Stimulated activated naive CD8-positive, alpha-beta T cell treated with anti-CD3 and anti-CD28 coated beads, Interleukin-15, Interleukin-2, amounts not matched to agents 100 ng/mL and 50 ng/mL, for 24 hours (primary cell): ENCODE results near the gene PSMA7.

Experiments used
- H3K27ac Mint-ChIP-seq: one replicate; pipeline ENCODE4 v1.8.0; 2021; ENCODE audit warnings: mild to moderate bottlenecking, mixed read lengths
- H3K27me3 Mint-ChIP-seq: one replicate; pipeline ENCODE4 v1.8.0; 2021; ENCODE audit warnings: mixed read lengths
- H3K36me3 Mint-ChIP-seq: one replicate; pipeline ENCODE4 v1.8.0; 2021; ENCODE audit warnings: low read depth, mixed read lengths
- H3K4me1 Mint-ChIP-seq: one replicate; pipeline ENCODE4 v1.8.0; 2021; ENCODE audit warnings: low read depth, mixed read lengths
- H3K4me3 Mint-ChIP-seq: one replicate; pipeline ENCODE4 v1.8.0; 2021; ENCODE audit warnings: mild to moderate bottlenecking, mixed read lengths
- H3K9me3 Mint-ChIP-seq: one replicate; pipeline ENCODE4 v1.8.0; 2021; ENCODE audit warnings: mixed read lengths

The PSMA7 gene

DNA sequence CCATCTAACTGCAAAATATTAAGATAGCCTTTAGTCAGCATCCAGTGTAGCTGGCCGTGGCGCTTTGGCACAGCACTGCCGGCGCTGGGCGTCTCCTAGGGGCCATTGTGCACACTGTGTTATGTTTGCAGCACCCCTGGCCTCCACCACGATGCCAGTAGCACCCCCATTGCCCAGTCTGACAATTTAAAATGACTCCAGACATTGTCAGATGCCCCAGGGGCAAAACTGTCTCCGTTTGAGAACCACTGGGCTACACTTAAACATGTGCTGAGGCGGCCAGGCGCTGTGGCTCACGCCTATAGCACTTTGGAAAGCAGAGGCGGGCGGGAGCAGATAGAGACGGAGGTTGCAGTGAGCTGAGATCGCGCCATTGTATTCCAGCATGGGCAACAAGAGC is 33.7 kb upstream of the PSMA7 start:
- Mint-ChIP-seq H3K27me3 (no peaks in the 10 kb centered on the region), H3K27ac (no peak overlapping the region), H3K36me3 (peaks cover 28% of the 10 kb centered on the region), H3K4me1 (peaks cover 4% of the 10 kb centered on the region), H3K4me3 (no peak overlapping the region), H3K9me3 (no peaks in the 10 kb centered on the region)

- Mint-ChIP-seq H3K36me3 (peaks cover 28% of the 10 kb centered on the region), H3K4me1 (no peaks in the 10 kb centered on the region), H3K4me3 (no peak overlapping the region), H3K27me3 (no peaks in the 10 kb centered on the region), H3K9me3 (no peaks in the 10 kb centered on the region), H3K27ac (no peak overlapping the region)
Measured at GRCh38 chr20:62175711-62176110, 32.5 kb upstream of the PSMA7 start.

- no peak overlapping the region for H3K27ac Mint-ChIP-seq
- H3K4me3 Mint-ChIP-seq: no peak overlapping the region
- no peaks in the 10 kb centered on the region for H3K4me1 Mint-ChIP-seq
- H3K9me3 Mint-ChIP-seq: no peaks in the 10 kb centered on the region
- peaks cover 25% of the 10 kb centered on the region for H3K36me3 Mint-ChIP-seq
- no peaks in the 10 kb centered on the region for H3K27me3 Mint-ChIP-seq
Measured at GRCh38 chr20:62174870-62175624, 31.9 kb upstream of the PSMA7 start.

GRCh38 chr20:62174021-62174804 is 31.0 kb upstream of the PSMA7 start:
- Mint-ChIP-seq H3K27ac (no peak overlapping the region), H3K36me3 (peaks cover 26% of the 10 kb centered on the region), H3K4me3 (no peak overlapping the region), H3K9me3 (no peaks in the 10 kb centered on the region), H3K27me3 (no peaks in the 10 kb centered on the region), H3K4me1 (no peaks in the 10 kb centered on the region)

- Mint-ChIP-seq H3K27me3 (no peaks in the 10 kb centered on the region), H3K9me3 (no peaks in the 10 kb centered on the region), H3K27ac (no peak overlapping the region), H3K4me3 (no peak overlapping the region), H3K4me1 (no peaks in the 10 kb centered on the region), H3K36me3 (peaks cover 31% of the 10 kb centered on the region)
Measured at GRCh38 chr20:62172666-62173065, 29.5 kb upstream of the PSMA7 start.

- Mint-ChIP-seq H3K9me3 (no peaks in the 10 kb centered on the region), H3K4me1 (no peaks in the 10 kb centered on the region), H3K4me3 (no peak overlapping the region), H3K36me3 (peaks cover 35% of the 10 kb centered on the region), H3K27me3 (no peaks in the 10 kb centered on the region), H3K27ac (no peak overlapping the region)
Measured at GRCh38 chr20:62171245-62171644, 28.1 kb upstream of the PSMA7 start.

- H3K27me3 Mint-ChIP-seq: no peaks in the 10 kb centered on the region
- no peak overlapping the region for H3K4me3 Mint-ChIP-seq
- H3K9me3 Mint-ChIP-seq: no peaks in the 10 kb centered on the region
- no peaks in the 10 kb centered on the region for H3K4me1 Mint-ChIP-seq
- peaks cover 37% of the 10 kb centered on the region for H3K36me3 Mint-ChIP-seq
- H3K27ac Mint-ChIP-seq: no peak overlapping the region
Measured at GRCh38 chr20:62170536-62170935, 27.3 kb upstream of the PSMA7 start.

DNA sequence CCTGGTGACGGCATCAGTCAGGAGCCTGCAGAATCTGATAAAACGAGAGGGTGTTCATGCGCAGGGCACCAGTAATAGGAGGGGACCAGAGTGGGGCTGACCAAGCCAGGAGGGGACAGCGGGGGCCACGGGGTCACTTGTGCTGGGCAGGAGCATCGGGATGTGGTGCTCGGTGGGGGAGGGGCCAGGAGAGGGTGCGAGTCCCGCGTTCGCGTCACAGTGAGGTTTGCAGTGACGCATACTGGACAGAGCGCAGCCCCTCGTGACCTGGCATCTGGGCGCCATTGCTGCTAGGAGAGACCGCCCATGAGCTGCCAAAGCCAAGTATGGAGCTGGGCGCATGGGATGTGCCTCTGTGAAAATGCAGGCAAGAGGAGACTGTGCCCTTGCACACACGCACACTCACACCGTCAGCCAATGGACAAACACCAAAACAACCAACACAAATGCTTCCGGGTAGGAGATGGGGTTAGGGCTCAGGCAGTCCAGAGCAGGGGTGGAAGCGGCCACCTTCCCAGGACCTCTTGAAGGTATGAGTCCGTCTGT is 25.8 kb upstream of the PSMA7 start:
- H3K36me3 Mint-ChIP-seq: peaks cover 31% of the 10 kb centered on the region
- no peak overlapping the region for H3K27ac Mint-ChIP-seq
- no peaks in the 10 kb centered on the region for H3K4me1 Mint-ChIP-seq
- H3K27me3 Mint-ChIP-seq: no peaks in the 10 kb centered on the region
- H3K4me3 Mint-ChIP-seq: no peak overlapping the region
- H3K9me3 Mint-ChIP-seq: no peaks in the 10 kb centered on the region

DNA sequence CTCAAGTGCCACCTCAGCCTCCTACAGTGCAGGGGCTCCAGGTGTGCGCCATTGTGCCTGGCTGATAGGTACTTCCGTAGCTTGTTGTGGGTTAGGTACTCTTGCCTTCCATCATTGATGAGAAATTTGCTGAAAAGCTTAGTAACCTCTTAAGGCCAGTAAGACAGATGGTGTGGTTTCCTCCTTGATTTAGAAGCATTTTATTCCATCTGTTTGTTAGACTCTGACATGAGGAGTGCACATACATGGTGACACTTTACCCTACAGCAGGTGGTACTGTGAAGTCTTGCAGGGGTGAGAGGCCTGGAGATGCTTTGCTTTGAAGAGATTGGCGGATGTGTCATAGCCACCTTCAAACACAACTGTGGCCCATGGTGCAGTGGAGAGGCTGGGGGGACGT is 24.9 kb upstream of the PSMA7 start:
- H3K27ac Mint-ChIP-seq: no peak overlapping the region
- H3K9me3 Mint-ChIP-seq: no peaks in the 10 kb centered on the region
- H3K4me3 Mint-ChIP-seq: no peak overlapping the region
- H3K36me3 Mint-ChIP-seq: peaks cover 35% of the 10 kb centered on the region
- H3K27me3 Mint-ChIP-seq: no peaks in the 10 kb centered on the region
- no peaks in the 10 kb centered on the region for H3K4me1 Mint-ChIP-seq

GRCh38 chr20:62167474-62167873 is 24.3 kb upstream of the PSMA7 start:
- Mint-ChIP-seq H3K4me1 (no peaks in the 10 kb centered on the region), H3K27ac (no peak overlapping the region), H3K9me3 (no peaks in the 10 kb centered on the region), H3K4me3 (no peak overlapping the region), H3K27me3 (no peaks in the 10 kb centered on the region), H3K36me3 (peaks cover 34% of the 10 kb centered on the region)

DNA sequence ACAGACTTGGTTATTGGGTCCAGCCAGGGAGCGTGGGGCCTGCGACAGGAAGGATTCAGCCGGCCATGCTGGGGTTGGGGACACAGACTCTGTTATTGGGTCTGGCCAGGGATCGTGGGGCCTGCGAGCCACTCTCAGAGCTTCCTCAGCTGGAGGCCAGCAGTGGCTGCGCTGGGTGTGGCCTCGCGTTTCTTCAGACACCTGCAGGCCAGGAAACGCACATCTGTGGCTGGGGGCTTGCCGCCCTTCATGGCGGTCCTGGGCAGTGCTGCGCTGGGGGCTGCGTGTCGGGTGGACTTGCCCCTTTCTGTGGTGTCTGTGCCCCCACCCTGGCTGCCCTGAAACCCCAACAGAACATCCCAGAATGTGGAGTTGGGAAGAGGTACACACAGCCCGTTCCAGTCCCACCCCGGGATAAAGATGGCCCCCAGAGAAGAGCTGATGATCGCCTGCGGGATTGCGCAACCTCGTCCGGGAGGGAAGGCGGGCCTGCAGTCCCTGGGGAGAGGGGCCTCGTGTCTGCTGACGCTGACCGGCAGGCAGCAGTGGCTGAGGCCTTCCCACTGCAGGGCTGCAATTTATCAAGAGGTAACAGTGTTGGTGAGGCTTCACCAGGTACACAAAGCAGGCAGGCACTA is 22.7 kb upstream of the PSMA7 start:
- H3K4me3 Mint-ChIP-seq: no peak overlapping the region
- peaks cover 27% of the 10 kb centered on the region for H3K36me3 Mint-ChIP-seq
- no peaks in the 10 kb centered on the region for H3K4me1 Mint-ChIP-seq
- no peaks in the 10 kb centered on the region for H3K9me3 Mint-ChIP-seq
- H3K27ac Mint-ChIP-seq: no peak overlapping the region
- no peaks in the 10 kb centered on the region for H3K27me3 Mint-ChIP-seq

DNA sequence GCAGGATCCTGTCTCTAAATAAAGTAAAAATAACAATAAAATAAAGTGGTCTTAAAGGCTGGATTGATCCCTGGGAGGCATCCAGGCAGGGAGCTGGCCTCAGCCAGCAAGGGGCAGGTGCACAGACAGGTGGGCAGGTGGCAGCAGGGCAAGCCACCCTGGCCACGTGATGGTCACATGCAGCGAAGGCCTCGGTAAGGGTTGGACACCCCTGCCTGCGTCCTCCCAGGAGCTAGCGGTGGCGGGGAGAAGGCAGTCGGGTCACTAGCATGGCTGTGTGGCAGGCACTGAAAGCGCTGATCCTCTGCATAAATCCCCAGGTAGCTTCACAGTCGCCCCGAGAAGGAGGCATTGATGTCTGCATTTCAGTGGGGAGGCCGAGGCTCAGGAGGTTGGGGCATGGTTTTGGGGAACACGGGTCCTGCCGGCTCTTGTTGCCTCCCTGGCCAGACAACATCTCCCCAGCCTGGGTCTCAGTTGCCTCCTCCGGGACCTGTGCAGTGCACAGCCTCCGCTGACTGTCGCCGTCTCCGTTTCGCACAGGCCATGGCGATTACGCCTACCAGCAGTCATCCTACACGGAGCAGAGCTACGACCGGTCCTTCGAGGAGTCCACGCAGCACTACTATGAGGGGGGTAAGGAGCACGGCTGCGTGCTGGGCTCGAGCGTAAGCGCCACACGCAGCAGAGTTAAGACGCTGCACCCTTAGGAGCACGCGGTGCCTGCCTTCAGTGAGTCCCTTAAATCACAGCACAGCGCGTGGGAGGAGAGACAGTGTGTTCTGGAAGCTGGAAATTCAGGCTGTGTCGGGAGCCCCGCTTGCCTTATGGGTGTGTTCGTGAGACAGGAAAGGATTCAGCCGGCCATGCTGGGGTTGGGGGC is 21.9 kb upstream of the PSMA7 start:
- Mint-ChIP-seq H3K27ac (no peak overlapping the region), H3K27me3 (no peaks in the 10 kb centered on the region), H3K4me3 (no peak overlapping the region), H3K4me1 (peaks cover 5% of the 10 kb centered on the region), H3K9me3 (no peaks in the 10 kb centered on the region), H3K36me3 (peaks cover 31% of the 10 kb centered on the region)

GRCh38 chr20:62163986-62164762 is 21.0 kb upstream of the PSMA7 start:
- Mint-ChIP-seq H3K27me3 (no peaks in the 10 kb centered on the region), H3K4me3 (no peak overlapping the region), H3K4me1 (peaks cover 12% of the 10 kb centered on the region), H3K36me3 (peaks cover 34% of the 10 kb centered on the region), H3K9me3 (no peaks in the 10 kb centered on the region), H3K27ac (no peak overlapping the region)

DNA sequence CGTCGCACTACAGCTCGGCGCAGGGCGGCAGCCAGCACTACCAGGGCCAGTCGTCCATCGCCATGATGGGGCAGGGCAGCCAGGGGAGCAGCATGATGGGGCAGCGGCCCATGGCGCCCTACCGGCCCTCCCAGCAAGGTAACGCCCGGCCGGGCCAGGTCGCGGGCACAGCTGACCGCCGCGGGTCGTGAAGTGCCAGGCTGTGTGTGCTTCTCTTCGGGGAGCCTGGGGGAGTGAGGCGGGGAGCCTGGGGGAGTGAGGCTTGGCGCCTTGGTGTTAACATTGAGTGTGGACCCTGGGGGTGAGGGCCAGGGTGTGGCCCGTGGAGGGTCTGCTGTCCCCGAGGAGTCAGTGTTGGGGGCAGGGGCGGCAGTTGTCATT is 20.3 kb upstream of the PSMA7 start:
- Mint-ChIP-seq H3K36me3 (peaks cover 31% of the 10 kb centered on the region), H3K27ac (no peak overlapping the region), H3K27me3 (no peaks in the 10 kb centered on the region), H3K4me3 (no peak overlapping the region), H3K4me1 (peaks cover 12% of the 10 kb centered on the region), H3K9me3 (no peaks in the 10 kb centered on the region)
